Thymus (tissue), 11 donors: ENCODE measurements around the gene PTGDR2. TPM values are rescaled to one million over a fixed set of nuclear protein-coding genes. Genes with fewer than 3 reads are reported as not detected.

Experiments used
- DNase-seq, 9 donors: peaks; one replicate each; pipeline ENCODE4 v3.0.0-alpha.2; 2013; ENCODE audit warnings: low spot score in 9 of 9, low read depth in 6 of 9, missing footprints in 1 of 9
- H3K27ac ChIP-seq, 2 donors: one replicate each; pipeline ENCODE4 v1.5.1; 2013; ENCODE audit warnings: control low read depth in 1 of 2, low read depth in 1 of 2, low read length in 1 of 2, mild to moderate bottlenecking in 1 of 2, moderate library complexity in 1 of 2
- H3K27me3 ChIP-seq, 2 donors: one replicate each; pipeline ENCODE4 v1.5.1; 2013; ENCODE audit warnings: low read length in 1 of 2; ENCODE audit not compliant: control insufficient read depth in 2 of 2, insufficient read depth in 1 of 2
- H3K36me3 ChIP-seq, 2 donors: one replicate each; pipeline ENCODE4 v1.5.1; 2013; ENCODE audit warnings: low read length in 1 of 2, mild to moderate bottlenecking in 1 of 2, moderate library complexity in 1 of 2; ENCODE audit not compliant: control insufficient read depth in 2 of 2, insufficient read depth in 2 of 2
- H3K4me1 ChIP-seq, 2 donors: one replicate each; pipeline ENCODE4 v1.5.1; 2013; ENCODE audit warnings: low read length in 2 of 2; ENCODE audit not compliant: control insufficient read depth in 2 of 2, insufficient read depth in 2 of 2
- H3K4me3 ChIP-seq, 2 donors: one replicate each; pipeline ENCODE4 v1.5.1; 2013; ENCODE audit warnings: low read length in 2 of 2, control low read depth in 1 of 2, mild to moderate bottlenecking in 1 of 2
- H3K9me3 ChIP-seq, 2 donors: one replicate each; pipeline ENCODE4 v1.5.1; 2013; ENCODE audit warnings: low read length in 1 of 2, mild to moderate bottlenecking in 1 of 2; ENCODE audit not compliant: control insufficient read depth in 2 of 2, insufficient read depth in 1 of 2
- whole genome bisulfite sequencing: extraction: QIAGEN DNeasy Blood & Tissue Kit; methylation state at CpG from one replicate; pipeline ENCODE4 v1.1.7; 2013; 5-methylcytosine and 5-hydroxymethylcytosine counted together
- polyA plus RNA-seq: library from polyadenylated mRNA; stranded (reverse); fragments of 200-250 nt; gene quantifications from one replicate; pipeline ENCODE4 v1.2.3, GENCODE V29; 2013
- total RNA-seq: library from RNA; stranded (reverse); fragments of 120-200 nt; gene quantifications from one replicate; pipeline ENCODE4 v1.2.4, GENCODE V29; 2013
- donor health status: healthy.

The PTGDR2 gene
- total and polyA plus RNA-seq, 2 donors: 0.73 to 10.2 TPM

- peak overlapping the region; percentile 92 to 97 for H3K27ac ChIP-seq
- peak overlapping the region in 1 of 2 donors; percentile 4 for H3K4me3 ChIP-seq
- H3K36me3 ChIP-seq: peaks cover 4% of the 10 kb centered on the region in 2 donors
- no peaks in the 10 kb centered on the region for H3K27me3 ChIP-seq
- 28% methylated on average over 7 of the region's 7 CpGs for WGBS
- peaks cover 83 to 99% of the 10 kb centered on the region in 2 donors for H3K4me1 ChIP-seq
- peak in 5 of 9 donors; percentile 53 to 87 (median 63) for DNase-seq
- peaks cover 0 to 6% of the 10 kb centered on the region in 2 donors for H3K9me3 ChIP-seq
Observed at GRCh38 chr11:60871378-60872061, 15.8 kb upstream of the PTGDR2 start.

GRCh38 chr11:60870733-60871377, 15.1 kb upstream of the PTGDR2 start:
- Histone ChIP-seq H3K4me1 (peaks cover 78 to 95% of the 10 kb centered on the region in 2 donors), H3K27ac (peak overlapping the region; percentile 92 to 97), H3K4me3 (peak overlapping the region in 1 of 2 donors; percentile 4), H3K36me3 (peaks cover 4% of the 10 kb centered on the region in 2 donors), H3K9me3 (peaks cover 0 to 6% of the 10 kb centered on the region in 2 donors), H3K27me3 (no peaks in the 10 kb centered on the region)
- DNase-seq: peak in 4 of 9 donors; percentile 46 to 80 (median 57)
- WGBS: 32% methylated on average over 13 of the region's 13 CpGs

DNA sequence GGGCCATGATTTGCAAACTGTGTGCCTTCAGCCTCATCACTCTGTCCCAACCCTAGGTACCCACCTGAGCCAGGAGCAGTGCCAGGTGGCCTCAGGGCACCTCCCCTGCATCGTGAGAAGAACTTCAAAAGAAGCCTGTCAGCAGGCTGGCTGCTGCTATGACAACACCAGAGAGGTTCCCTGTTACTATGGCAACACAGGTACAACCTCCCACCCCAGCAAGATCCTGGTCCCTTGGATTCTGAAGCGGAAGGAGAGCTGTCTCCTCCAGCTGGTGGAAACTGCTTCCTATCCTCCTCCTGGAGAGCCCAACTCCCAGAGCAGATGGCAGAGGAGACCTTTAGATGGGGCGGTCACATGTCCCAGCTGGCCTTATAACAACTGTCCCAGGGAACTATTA, 14.5 kb upstream of the PTGDR2 start:
- 63% methylated on average over 3 of the region's 3 CpGs for WGBS
- H3K27ac ChIP-seq: peak overlapping the region in 1 of 2 donors; percentile 97
- peak in 4 of 9 donors; percentile 48 to 79 (median 64) for DNase-seq

GRCh38 chr11:60869451-60869825, 13.7 kb upstream of the PTGDR2 start:
- Histone ChIP-seq H3K4me3 (no peak overlapping the region), H3K27me3 (no peaks in the 10 kb centered on the region), H3K36me3 (no peaks in the 10 kb centered on the region), H3K4me1 (peaks cover 71 to 92% of the 10 kb centered on the region in 2 donors), H3K27ac (no peak overlapping the region), H3K9me3 (peaks cover 0 to 6% of the 10 kb centered on the region in 2 donors)
- no peak for DNase-seq
- 99% methylated on average over 7 of the region's 7 CpGs for WGBS

More for the DNA sequence above, 14.5 kb upstream of the PTGDR2 start:
- Histone ChIP-seq H3K9me3 (peaks cover 0 to 6% of the 10 kb centered on the region in 2 donors), H3K36me3 (peaks cover 3 to 4% of the 10 kb centered on the region in 2 donors), H3K4me3 (no peak overlapping the region), H3K4me1 (peaks cover 74 to 92% of the 10 kb centered on the region in 2 donors), H3K27me3 (no peaks in the 10 kb centered on the region)

DNA sequence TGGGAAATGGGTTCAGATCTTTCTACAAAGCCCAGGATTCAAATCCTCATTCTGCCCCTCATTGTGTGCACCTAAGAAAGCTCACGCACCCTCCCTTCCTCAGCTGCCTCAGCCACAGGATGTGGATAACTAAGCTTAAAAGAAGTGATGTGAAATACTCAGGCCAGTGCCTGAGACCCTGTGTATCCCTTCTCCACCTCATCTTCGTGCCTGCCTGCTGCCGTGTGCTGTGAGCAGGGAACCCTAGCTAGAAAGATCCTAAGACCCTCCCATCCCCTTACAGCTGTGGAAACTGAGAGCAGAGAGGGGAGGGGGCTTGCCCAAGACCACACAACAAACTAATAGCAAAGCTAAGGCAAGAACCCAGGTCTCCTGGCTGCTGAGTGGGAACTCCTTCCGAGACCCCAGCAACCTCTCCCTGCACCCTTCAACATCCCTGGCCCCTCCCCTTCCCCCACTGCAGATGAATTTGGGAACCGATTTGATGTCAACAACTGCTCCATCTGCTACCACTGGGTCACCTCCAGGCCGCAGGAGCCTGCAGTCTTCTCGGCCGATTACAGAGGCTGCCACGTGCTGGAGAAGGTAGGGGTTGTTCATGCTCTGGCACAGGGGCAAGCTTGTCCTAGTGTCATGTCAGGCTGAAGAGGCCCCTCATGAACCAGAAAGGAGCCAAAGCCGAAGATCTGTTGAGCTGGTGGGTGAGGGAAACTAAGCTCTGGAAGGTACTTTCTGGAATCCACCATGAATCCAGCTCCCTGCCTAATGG, 13.1 kb upstream of the PTGDR2 start:
- peaks cover 65 to 91% of the 10 kb centered on the region in 2 donors for H3K4me1 ChIP-seq
- no peak overlapping the region for H3K27ac ChIP-seq
- WGBS: 90% methylated on average over 10 of the region's 10 CpGs
- peaks cover 0 to 6% of the 10 kb centered on the region in 2 donors for H3K9me3 ChIP-seq
- no peaks in the 10 kb centered on the region for H3K27me3 ChIP-seq
- no peak for DNase-seq
- H3K4me3 ChIP-seq: no peak overlapping the region
- no peaks in the 10 kb centered on the region for H3K36me3 ChIP-seq

DNA sequence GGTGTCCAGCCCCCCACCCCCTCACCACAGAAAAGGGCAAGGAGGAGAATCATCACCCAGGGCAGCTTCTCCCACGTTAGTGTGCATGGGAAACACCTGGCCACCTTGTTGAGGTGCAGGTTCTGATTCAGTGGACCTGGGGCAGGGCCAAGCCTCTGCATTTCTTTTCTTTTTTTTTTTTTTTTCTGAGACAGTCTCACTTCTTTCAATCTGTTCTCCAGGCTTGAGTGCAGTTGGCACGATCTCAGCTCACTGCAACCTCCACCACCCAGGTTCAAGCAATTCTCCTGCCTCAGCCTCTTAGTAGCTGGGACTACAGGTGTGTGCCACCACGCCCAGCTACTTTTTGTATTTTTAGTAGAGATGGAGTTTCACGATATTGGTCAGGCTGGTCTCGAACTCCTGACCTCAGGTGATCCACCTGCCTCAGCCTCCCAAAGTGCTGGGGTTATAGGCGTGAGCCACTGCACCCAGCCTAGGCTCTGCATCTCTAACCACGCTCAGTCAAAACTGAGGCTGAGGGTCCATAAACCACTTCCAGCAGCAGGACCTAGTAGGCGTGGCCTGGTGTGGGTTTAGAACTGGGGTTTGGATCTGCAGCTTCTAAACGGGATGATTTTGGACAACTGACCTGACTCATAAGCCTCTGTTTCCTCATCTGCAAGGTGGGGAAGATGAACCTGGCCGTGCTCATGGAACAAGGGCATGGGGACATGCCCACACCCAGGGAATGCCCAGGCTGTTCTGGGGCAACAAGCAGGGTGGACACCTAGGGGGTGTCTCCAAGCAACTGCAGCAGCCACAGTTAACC, 12.3 kb upstream of the PTGDR2 start:
- DNase-seq: no peak
- no peaks in the 10 kb centered on the region for H3K36me3 ChIP-seq
- H3K27ac ChIP-seq: no peak overlapping the region
- H3K27me3 ChIP-seq: no peaks in the 10 kb centered on the region
- H3K9me3 ChIP-seq: peaks cover 0 to 6% of the 10 kb centered on the region in 2 donors
- H3K4me3 ChIP-seq: no peak overlapping the region
- 67% methylated on average over 10 of the region's 10 CpGs for WGBS
- peaks cover 57 to 83% of the 10 kb centered on the region in 2 donors for H3K4me1 ChIP-seq

DNA sequence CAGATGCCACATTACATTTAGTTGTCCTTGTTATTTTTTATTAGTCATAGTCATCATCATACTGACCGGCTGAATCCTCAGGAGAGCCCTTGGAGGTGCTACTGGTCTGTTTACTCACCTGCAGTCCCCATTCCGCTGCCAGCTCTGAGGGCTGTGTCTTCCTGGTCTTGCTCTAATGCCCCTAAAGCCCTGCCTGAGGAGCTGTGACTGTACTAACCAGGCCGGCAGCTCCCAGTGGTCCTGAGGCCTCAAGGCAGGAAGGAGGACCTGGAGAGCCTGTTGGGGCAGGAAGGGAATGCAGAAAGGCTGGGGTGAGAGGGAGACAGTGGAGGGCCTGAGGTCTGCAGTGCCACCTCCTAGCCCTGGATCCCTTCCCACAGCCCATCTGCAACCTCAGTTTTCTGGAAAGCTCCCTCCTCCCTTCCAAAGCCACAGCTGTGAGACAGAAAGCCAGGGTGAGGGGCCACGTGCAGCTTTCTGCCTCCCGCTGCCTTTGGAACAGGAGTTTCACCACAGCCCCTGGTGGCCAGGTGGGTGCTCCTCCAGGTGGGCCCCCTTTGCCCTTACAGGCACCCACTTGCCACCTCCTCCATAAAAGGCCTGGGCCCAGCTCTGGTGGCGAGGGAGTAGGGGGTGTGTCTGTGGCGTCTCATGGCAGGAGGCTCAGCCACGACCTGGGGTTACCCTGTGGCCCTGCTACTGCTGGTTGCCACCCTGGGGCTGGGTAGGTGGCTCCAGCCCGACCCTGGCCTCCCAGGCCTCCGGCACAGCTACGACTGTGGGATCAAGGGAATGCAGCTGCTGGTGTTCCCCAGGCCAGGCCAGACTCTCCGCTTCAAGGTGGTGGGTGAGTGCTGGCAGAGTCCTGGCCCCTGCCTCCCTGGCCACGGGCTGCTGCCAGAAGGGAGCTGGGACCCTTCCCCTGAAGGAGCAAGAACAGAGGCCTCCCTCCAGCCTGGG, 11.4 kb upstream of the PTGDR2 start, which contains the start of gene ZP1:
TSS of gene ZP1 (plus strand) at position 632 of the 960 bp plus-strand sequence. CDS start at position 652, 20 bp downstream.
- no peak within 1 kb of the TSS for H3K4me3 ChIP-seq
- 55% methylated on average over 13 of the region's 13 CpGs for WGBS
- peak within 1 kb of the TSS in 1 of 2 donors; percentile 61 for H3K27ac ChIP-seq
- no peaks in the 10 kb centered on the region for H3K36me3 ChIP-seq
- peaks cover 0 to 6% of the 10 kb centered on the region in 2 donors for H3K9me3 ChIP-seq
- peaks cover 48 to 74% of the 10 kb centered on the region in 2 donors for H3K4me1 ChIP-seq
- DNase-seq: peak in 4 of 9 donors; percentile 50 to 74 (median 54)
- H3K27me3 ChIP-seq: no peaks in the 10 kb centered on the region
